Stimulated activated CD4-positive, alpha-beta T cell treated with anti-CD3 and anti-CD28 coated beads, TNF-alpha, amount 100 ng/mL, for 48 hours (primary cell): ENCODE data around the gene GMPPB.
A peak's percentile ranks its signal among the peaks of the same experiment; 100 is the strongest.
"Not testable (repeated sequence)": the region's sequence is repeated elsewhere in the genome, so short reads cannot be mapped to it uniquely, and the experiment has no call there.

ENCODE experiments used
- DNase-seq, 3 donors: peaks; one replicate each; pipeline ENCODE4 v3.0.0-alpha.2; 2020; ENCODE audit warnings: low read depth in 3 of 3

Gene GMPPB

DNA sequence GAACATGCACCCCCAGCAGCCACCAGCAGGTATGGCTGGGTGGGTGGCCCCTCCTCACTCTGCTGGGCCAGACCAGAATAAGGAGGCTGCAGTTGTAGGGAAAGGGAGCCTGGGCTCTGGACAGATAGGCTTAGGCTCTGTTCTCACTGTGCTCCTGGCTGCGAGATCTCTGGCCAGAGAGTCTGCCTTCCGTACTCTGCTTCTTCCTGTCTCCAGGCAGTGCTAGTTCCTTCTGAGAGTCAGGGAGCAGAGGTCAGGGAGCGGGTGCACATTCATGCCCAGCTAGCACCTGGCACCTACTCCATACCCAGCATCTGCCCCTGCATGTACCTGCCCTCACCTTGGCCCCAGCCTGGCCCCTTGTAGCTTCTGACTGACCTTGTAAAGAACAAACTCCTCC is 32.3 kb downstream of the GMPPB start:
- not testable (repeated sequence) for DNase-seq

DNA sequence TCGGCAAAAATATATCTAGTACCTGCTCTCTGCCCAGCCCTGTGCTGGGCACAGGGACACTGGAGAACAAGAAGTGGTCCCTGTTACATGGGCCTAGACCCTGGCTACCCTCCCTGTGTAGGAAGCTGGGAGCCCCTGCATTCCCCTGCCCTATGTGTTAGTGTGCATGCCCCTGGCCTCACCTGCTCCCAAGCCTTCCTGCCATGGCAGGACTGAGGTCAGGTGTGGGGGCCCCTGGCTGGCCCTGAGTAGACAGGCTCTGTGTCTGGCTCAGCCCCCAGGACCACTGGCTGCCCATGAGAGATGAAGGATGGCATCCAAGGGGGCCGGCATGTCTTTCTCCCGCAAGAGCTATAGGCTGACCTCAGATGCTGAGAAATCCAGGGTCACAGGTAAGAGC is 32.9 kb downstream of the GMPPB start:
- not testable (repeated sequence) for DNase-seq

DNA sequence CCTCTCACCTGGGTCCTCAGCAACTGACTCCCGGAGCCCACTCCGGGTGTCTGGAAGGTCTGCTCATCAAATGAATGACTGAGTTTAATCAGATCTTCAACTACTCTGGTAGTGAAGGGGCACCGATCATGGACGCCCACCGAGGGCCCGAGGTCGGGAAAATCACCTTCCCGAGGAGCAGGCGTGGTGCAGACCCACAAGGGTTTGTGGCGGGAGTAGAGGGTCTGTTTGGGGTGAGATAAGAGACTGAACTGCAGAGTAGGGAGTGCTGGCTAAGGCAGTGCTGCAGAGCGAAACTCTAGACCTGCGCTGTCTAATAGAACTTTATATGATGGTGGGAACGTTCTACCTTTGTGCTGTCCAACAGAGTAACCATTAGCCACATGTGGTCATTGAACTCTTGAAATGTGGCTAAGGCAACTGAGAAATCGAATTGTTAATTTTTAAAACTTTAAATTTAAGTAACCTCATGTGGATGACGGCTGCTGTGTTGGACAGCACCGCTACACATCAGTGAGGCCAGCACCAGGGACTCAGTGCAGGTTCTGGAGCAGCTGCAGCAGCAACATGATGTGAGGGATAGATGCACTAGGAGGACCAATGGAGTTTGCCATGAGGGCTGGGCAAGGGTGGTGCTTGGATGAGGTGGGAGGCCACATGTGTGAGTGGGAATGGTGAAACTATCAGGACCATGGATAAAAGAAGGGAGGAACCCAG is 33.7 kb downstream of the GMPPB start:
- DNase-seq = not testable (repeated sequence)

DNA sequence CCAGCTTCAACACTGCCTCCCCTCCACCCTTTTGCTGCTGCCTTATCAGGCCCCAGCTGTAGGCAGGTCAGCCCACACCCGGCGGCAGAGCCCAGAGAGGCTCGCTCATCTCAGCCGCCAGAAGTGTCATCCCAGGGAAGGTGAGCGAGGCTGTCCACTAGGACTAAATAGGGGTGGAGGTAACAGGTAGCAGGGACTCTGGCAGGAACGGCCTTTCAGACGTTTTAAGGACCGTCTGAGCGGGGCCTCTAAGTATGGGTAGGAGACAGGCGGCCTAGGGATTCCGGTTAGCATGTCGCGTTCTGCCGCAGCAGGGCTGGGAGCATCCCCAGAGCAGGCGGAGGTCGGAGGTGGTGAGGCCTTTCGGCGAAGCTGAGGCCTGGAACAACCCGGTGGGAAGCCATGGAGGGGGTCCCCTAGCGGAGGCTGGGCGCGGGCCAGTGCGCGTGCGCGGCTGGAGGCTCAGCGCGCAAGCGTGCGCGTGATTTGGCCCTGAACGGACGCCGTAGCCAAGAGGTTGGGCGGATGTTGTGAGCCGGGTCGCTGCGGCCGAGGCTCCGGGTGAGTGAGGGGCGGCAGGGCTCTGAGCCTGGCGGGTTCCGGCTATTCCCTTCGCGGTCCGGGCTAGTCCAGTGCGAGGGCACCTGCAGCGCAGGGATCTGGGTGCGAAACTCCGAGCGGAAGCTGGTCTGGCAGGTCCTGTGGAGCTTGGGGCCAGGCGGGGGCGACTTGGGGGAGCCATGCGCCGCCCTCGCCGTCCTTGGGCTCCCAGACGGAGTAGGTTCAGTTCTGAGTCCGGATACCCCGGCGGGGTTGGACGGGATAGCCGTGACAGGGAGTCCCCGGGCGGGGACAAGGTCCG is 34.5 kb downstream of the GMPPB start, which contains the start of the genes MST1 and RNF123:
Gene MST1 (minus strand): TSS at position 429 of the 862 bp plus-strand sequence. CDS start 783 bp downstream, outside the sequence.
Gene RNF123 (plus strand): TSS at position 512 of the 862 bp plus-strand sequence. CDS start 1,609 bp downstream, outside the sequence.
- DNase-seq = peak; percentile 81 to 85 (median 83)

DNA sequence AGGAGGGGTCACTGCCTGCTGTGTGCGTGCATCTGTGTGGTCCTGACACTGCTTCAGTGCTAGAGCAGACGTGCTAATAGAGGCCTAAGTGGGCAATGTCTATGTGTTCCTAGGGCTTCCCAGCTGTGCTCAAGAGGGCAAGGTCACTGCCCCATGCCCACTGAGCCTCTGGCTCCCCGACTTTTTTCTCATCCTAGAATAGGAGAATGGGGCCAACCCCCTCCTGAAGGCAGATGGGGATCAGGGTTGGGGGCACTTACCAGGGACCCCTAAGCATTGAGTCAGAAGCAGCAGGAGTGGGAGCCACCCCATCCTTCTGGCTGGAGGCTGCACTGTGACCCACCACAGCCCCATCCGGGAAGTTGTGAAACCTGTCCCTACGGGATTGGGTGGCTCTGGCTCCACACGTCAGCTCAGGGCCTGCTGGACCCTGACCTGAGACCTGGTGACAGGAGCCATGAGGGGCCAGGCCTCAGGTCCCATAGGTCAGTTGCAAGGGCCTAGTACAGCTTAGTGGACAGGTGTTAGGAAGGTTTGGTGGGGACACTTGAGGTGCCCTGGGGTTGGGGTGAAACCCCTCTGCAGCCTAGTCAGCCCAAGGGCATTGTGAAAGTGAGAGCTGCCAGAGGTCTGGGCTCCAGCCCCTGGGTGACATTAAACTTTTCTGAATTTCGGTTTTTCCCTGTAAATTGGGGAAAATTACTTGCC is 35.3 kb downstream of the GMPPB start:
- DNase-seq = not testable (repeated sequence)

DNA sequence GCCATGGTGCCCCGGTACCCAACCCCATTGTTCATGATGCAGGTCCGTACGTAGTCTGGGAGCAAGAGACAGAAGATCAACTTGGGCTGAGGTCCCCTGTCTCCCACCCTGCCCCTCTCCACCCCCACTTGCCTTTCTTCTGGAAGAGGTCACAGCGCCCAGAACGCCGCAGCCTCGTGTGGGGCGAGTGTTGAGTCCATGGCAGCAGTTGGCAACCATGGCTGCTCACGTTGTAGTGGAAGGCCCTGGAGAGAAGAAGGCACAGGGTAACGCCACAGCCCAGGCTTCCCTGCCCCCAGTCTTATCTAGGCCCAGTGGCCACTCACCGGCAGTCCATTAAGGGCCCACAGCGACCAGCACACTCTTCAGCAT is 36.3 kb downstream of the GMPPB start:
- DNase-seq = not testable (repeated sequence)

DNA sequence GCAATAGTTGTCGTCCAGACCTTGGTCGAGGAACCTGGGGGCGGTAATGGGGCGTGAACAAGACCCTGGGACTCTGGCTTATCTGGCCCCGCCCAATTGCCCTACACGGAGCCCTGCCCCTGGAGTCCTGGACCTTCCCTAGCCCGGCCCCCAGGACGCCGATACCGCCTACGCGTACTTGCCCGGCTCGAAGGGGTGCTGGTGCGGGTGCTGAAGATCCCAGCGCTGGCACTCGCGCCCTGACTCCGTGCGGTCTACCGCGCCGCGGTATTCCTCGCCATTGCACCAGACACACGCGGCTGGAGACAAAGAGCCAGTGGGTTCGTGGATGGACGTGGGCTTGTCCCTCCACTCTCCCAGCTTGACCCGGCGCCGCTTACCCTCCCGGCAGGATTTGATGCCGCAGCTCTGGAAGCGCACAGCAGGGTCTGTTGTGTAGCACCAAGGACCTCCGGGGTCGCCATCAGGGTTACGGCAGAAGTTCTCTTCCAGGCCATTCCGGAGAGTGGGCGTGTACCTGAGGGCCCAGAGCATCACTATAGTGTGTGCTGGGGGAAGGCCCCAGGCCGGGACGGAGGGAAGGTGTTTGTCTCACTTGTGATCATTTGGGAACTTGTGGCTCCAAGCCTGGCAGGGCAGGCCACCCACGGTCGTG is 36.9 kb downstream of the GMPPB start:
- DNase-seq = peak in 1 of 3 donors; percentile 28

DNA sequence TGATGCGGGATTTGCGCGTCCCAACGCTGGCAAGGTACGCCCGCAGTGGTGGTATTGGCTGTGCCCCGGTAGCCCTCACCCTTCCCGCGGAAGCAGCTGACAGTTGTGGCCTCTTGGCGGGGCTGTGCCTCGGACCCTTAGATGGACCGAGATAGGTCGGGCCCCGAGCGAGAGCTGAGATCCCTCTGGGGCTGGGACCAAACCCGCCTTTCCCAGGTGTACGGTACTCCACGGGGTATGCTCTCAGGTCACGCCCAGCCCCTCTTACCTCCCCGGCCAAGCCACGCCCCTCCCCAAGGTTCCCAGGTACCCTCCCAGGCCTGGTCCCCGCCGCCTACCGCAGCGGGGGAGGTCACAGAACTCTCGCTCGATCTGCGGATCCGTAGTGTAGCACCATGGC is 37.4 kb downstream of the GMPPB start:
- DNase-seq = peak in 1 of 3 donors; percentile 22

DNA sequence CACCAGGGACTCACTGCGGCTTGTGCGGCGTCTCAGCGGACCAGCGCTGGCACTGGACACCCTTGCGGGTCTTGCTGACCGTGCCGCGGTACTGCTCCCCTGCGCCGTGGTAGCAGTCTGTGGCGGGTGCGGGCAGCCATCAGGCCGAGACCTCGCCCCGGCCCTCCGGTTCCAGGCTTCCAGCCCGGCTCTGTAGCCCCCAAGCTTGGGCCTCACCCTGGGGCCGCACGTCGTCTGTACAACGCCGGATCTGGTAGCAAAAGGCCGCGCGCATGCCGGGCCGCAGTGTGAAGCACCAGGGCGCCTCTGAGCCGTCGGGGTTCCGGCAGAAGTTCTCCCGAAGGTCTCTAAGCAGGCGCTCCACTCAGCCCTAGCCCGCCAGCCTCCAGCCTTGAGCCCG is 37.9 kb downstream of the GMPPB start:
- not testable (repeated sequence) for DNase-seq

DNA sequence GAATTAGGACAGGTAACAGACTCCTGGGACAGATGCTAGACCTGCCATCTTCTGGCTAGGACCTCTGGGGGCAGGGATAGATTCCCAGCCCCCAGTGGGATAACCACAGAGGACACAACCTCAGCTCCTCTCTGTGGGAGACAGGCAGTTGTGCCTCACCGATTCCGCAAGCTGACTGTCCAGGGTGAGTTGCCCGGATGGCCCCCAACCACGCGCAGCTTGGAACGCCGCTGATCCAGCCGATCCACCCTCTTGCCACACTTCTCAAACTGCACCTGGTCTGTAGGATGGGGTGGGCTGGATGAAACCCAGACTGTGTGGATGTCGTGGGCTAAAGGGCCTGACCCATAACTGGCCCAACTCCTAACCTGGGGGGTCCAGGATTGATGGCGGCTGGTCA is 38.6 kb downstream of the GMPPB start:
- not testable (repeated sequence) for DNase-seq

DNA sequence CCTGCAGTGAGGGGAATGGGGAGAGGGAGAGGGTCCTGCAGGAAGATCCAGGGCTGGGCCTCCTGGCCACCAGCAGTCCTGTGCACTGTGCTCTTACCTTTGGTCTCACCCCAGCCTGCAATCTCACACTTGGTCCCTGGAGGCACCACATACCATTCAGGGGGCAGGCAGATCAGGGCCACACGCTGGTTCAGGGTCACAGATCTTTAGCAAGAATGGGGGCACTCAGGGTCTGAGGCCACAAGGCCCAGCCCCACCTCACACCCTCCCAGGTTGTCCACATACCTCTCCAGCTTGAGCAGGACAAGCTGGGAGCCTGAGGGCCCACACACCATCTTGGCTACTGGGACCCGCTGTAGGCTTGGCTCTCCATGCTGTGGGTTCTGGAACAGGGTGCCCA is 39.3 kb downstream of the GMPPB start:
- DNase-seq = not testable (repeated sequence)

DNA sequence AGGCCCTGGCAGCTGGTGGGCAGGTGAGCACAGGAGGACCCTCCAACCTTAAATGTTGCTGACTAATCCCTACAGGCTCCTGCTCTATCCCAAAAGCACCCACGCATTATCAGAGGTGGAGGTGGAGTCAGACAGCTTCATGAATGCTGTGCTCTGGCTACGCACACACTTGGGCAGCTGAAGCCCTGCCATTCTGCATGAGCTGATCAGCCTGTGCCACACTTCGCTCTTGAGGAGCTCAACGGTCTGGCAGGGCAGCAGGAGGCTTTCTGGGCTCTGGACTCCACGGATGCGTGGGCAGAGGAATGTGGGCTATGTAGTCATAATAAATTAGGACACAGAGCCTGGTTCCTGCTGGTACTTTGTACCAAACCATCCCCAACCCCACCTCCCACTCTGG is 40.6 kb downstream of the GMPPB start:
- DNase-seq = no peak

DNA sequence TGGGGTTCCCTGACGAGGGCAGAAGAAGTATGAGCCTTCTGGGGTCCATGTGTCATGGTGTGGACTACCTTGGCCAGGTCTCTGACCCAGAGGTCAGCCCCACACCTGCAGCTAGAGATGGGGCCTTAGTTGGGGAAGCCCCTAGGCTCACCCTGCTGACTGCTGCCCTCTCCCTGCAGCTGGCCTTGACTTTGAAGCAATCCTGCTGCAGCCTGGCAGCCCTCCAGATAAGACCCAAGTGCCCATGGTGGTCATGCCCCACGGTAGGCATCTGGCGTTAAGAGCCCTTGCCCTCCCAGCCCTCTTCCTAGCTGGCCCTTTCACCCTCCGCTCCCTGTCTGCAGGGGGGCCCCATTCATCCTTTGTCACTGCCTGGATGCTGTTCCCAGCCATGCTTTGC is 42.2 kb downstream of the GMPPB start:
- DNase-seq = no peak

DNA sequence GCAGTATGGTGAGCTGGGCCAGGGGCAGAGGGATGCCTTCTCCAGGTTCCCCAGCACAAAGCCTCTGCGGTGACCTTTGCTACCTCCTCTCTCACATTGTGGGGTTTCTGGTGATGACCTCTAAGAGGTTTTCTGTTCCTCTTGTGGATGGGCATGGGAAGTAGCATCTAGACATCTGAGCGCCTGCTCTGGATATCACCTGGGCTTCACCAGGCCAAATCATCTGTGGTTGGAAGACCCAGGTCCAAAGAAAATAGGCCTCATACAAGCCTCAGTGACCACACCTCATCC is 42.6 kb downstream of the GMPPB start:
- no peak for DNase-seq

DNA sequence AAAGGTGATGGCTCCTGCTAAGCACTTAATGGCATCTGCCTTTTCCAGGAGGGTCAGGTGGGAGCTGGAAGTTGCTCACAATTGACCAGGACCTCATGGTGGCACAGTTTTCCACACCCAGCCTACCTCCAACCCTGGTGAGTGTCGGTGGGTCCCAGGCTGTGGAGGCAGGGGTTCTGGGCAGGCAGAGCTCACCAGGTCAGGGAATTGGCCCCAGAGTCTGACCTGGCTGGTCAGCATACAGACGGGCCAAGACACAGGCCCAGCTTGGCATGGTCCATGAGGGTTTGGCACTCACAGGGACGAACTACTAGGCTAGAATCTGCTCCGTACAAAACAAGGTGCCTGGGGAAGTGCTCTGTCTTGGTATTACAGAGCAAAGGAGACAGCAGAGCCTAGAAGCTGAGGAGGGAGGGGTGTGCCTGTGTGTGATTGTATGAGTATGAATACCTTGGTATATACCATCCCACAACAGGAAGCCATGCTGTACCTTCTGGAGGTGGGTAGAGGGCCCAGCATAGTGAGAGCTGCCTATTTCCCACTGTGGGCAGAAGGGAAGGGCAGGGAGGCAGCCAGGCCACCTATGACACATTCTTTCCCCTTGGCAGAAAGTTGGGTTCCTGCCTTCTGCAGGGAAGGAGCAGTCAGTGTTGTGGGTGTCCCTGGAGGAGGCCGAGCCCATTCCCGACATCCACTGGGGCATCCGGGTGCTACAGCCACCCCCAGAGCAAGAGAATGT is 43.1 kb downstream of the GMPPB start:
- DNase-seq = no peak

DNA sequence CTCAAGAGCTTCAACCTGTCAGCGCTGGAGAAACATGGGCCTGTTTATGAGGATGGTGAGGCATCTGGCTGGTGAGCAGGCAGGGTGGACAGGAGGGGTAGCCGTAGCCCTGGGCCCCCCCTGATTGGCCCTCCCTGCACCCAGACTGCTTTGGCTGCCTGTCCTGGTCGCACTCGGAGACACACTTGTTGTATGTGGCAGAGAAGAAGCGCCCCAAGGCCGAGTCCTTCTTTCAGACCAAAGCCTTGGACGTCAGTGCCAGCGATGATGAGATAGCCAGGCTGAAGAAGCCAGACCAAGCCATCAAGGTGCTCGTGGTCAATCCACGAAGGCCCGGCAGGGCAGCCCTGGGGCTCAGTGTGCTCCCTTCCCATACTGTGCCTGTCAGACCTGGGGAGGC is 47.8 kb downstream of the GMPPB start:
- no peak for DNase-seq

DNA sequence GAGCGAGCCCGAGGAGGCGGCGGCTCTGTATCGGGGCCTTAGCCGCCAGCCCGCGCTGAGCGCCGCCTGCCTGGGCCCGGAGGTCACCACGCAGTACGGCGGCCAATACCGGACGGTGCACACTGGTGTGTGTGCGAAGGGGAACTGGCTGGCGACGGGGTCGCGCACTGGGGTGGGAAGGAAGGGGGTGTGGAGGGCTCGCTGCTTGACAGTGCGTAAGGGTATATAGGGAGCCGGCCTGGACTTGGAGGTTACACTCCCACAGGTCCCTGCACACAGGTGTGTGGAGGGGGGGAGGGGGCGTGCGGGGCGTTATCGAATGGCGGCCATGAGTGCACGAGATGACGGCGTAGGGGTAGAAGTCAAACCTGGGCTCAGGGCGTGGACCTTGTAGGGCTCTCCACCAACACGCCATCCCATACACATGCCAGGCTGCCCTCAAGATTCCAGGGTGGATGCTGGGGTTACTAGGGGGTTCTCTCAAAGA is 49.2 kb downstream of the GMPPB start:
- no peak for DNase-seq

DNA sequence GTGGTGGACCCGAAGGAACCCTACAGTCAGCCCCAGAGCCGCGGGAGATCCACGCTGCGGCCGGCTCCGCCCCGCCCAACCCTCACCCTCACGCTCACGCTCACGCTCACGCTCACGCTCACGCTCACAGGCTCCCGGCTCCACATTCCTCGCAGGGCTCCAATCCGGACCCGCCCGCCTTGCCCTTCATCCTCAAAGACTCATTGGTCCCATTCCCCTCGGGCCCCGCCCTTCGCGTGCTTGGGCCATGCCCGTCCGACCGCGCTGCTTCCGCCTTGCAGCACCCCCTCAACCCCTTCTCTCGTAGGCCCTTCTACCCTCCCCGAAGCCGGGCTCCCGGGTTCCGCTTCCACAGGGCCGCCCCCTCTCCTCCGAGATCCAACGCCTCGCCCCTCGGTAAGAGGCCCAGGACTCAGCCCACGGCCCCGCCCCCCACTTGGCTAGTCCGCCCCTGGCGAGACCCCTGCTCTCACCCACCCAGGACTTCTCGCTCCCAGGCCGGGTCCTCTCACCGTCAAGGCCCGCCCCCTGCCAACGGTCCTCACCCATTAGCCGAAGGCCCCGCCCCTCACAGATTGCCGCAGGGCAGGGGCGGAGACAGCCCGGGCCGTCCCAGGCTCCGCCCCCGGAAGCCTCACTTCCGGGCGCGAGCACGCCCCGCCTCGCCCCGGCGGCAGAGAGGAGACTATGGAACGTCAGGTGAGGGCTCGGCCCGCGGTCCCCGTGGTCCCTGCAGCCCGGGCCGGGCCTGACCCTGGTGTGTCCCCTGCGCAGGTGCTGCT is 49.8 kb downstream of the GMPPB start, which contains the start of gene APEH:
Gene APEH (plus strand): TSS at position 637 of the 782 bp plus-strand sequence. CDS start 51 bp downstream, at position 688.
- DNase-seq = peak; percentile 94 to 99 (median 98)

DNA sequence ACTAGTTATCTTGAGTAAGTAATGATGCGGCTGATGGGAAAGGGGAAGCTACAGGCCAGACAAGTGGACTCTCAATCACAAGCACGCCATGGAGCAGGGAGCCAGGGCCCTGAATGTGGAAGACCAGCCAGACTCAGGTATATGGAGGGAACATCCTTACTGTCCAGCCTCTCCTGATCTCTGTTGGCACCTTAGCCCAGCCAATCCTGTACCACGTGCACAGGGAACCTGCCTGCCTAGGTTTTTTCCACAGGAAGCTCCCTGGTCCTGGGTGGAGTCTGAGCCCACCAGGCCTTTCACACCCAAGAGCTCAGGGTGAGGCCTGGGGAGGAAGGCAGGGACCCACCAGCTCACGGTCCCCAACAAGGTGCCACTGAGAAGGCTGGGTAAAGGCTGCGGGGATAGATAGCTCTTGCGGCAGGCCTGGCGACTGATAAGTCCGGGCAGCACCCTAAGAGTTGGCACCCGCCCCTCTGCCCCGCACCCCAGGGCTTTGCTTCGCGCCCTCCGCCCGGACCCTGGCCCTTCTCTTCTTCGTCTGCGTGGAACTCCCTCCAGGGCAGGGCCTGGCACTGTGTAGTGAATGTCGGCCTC is 50.5 kb downstream of the GMPPB start:
- peak in 1 of 3 donors; percentile 20 for DNase-seq
